ENCODE data around the gene FMOD. TPM values are rescaled to one million over a fixed set of nuclear protein-coding genes. Genes with fewer than 3 reads are reported as not detected.
"Not testable (repeated sequence)": the region's sequence is repeated elsewhere in the genome, so short reads cannot be mapped to it uniquely, and the experiment has no call there.

Gene FMOD
- total RNA-seq, 2 experiments from 2014 or later, result not detected

DNA sequence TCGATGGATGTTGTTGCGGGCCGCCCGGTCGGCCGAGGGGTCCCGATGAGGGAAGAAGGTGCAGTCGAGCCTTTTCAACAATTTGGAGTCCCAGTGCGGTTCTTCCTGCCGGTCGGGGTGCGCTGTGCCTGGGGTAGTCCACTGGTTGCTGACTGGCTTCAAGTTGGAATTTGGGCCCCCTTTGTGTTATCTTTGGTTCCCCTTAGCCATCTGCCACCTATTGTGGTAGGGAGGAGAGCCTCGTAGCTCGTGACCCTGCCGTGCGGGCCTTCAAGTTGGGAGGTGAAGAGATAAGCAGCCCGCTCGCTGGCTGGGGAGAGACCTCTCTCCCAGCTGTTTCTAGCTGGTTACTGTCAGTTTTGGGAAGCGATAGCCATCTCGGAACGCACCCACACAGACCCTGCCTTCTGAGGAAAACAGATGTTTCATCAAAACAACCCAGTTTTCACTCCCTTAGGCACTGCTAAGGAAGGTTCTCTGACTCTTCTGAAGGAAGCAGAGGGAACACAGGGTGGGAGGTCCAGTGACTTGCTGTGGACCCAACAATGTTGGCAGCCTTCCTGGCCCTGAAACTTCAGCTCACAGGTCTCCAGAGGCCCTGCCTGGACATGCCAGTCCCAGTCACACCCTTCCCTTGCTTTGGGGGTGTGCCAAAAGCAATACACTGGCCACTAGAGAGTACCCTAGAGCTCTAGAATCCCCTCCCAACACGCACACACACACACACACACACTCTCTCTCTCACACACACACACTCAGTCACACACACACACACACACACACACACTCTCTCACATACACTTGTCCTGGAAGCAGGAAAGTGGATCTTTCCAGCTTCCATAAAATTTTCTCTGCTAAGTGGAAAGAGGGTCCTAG, 44.6 kb downstream of the FMOD start:
- Mint-ChIP-seq H3K9me3 (no peaks in the 10 kb centered on the region), H3K4me1 (peaks cover 62% of the 10 kb centered on the region), H3K27me3 (no peaks in the 10 kb centered on the region), H3K27ac (peak overlapping the region; percentile 96), H3K36me3 (ENCODE audit: low read depth) (peaks cover 54% of the 10 kb centered on the region), H3K4me3 (peak overlapping the region; percentile 96)
- CTCF ChIA-PET, result interaction anchor here (0.6 to 9.7 kb wide), 13 partner anchors 11 to 956 kb away, joined by 3 to 144 read pairs (median 6); no protein-coding TSS in a partner anchor
- DNase-seq, result peak; percentile 51
- POLR2A ChIA-PET, result interaction anchor here (1.2 to 3.3 kb wide), 4 partner anchors 14 to 21 kb away, joined by 4 to 20 read pairs (median 8); no protein-coding TSS in a partner anchor

DNA sequence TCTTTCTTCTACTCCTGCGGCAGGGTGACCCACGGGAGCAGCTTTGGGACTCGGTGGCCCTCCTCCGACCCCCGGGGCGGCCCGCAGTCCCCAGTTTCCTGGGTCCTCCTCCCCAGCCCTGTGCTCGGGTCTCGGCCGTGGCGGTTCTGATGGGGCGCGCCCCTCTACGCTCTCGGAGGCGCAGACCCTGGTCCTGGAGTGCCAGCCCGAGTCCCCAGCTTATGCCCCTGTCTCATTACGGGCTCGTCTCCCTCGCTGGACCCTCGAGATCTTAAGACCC, 45.2 kb downstream of the FMOD start:
- H3K4me1 Mint-ChIP-seq, result peaks cover 59% of the 10 kb centered on the region

DNA sequence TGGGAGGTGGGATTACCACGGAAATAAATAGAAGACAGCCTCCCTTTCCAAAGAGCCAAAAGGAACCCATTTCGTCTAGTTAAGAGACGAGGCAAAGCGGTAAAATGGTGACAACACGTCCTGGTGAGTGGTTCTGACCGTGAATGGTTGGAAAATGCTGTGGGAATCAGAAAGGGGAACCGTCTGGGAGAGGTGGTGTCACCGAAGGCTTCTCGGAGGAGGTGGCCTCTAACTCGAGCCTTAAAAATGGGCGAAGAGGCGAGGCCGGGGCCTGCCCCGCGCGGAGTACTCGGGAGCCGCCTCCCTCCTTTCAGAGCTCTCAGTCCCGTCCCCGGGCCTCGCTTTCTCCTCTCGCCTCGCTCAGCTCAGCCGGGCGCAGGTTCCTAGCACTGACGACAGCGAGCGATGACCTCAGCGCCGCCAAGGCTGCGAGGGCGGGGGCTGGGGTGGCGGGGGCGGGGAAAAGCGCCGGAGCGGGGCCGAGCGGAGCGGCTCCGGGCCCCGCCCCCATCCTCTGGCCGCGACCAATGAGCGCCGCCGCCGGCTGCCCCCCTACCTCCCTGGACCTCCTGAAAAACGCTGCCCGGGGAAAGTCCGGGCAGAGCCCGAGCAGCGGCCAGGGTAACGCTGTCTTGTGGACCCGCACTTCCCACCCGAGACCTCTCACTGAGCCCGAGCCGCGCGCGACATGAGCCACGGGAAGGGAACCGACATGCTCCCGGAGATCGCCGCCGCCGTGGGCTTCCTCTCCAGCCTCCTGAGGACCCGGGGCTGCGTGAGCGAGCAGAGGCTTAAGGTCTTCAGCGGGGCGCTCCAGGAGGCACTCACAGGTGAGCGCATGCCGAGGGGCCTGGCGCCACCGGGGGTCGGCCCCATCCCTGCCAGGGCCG, 45.8 kb downstream of the FMOD start, which contains the start of gene BTG2:
Gene BTG2 (plus strand): TSS at position 601 of the 890 bp plus-strand sequence. CDS start 88 bp downstream, at position 689.
- Mint-ChIP-seq H3K27me3 (no peaks in the 10 kb centered on the region), H3K27ac (peak within 1 kb of the TSS; percentile 96), H3K36me3 (ENCODE audit: low read depth) (peaks cover 43% of the 10 kb centered on the region), H3K4me3 (peak within 1 kb of the TSS; percentile 96), H3K4me1 (peaks cover 57% of the 10 kb centered on the region), H3K9me3 (no peaks in the 10 kb centered on the region)
- ChIA-PET CTCF (interaction anchor here (1.0 to 9.7 kb wide), 8 partner anchors 11 to 36 kb away, joined by 3 to 144 read pairs (median 44); no protein-coding TSS in a partner anchor), POLR2A (interaction anchor here (0.9 to 3.3 kb wide), 2 partner anchors 14 to 16 kb away, joined by 3 to 20 read pairs; no protein-coding TSS in a partner anchor)
- peak; percentile 91 for DNase-seq

More for the DNA sequence above, 45.2 kb downstream of the FMOD start:
- peaks cover 48% of the 10 kb centered on the region for H3K36me3 Mint-ChIP-seq (ENCODE audit: low read depth)
- peak overlapping the region; percentile 96 for H3K27ac Mint-ChIP-seq
- CTCF ChIA-PET, result interaction anchor here (0.6 to 9.7 kb wide), 10 partner anchors 11 to 956 kb away, joined by 3 to 144 read pairs (median 25); no protein-coding TSS in a partner anchor
- H3K4me3 Mint-ChIP-seq, result peak overlapping the region; percentile 96
- H3K27me3 Mint-ChIP-seq, result no peaks in the 10 kb centered on the region
- DNase-seq, result no peak
- POLR2A ChIA-PET, result interaction anchor here (3.3 kb wide), 1 partner anchor 16 kb away, joined by 20 read pairs; no protein-coding TSS in a partner anchor
- H3K9me3 Mint-ChIP-seq, result no peaks in the 10 kb centered on the region

DNA sequence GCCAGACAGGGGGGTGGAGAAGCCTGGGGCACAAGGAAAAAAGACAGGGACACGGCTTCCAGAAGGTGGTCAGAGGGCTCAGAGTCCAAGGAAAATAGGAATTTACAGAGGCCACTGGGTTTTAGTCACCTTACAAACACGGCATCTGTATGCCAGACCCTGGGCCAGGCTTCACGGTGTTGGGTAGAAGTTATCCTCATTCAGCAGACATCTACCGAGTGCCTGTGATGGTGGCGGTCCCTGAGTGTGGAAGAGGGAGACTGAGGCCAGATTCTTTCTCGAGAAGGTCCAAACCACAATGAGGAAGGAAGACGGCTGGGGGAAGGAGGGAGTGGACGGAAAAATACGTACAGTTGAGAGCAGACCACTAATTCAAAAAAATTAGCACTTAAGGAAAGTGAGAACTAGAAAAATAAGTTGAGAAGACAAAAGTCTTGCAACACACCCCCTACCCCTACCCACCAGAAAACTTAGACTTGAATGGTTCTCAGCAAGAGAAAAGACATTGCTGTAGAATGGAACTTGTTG, 46.5 kb downstream of the FMOD start:
- Mint-ChIP-seq H3K27ac (peak overlapping the region; percentile 93), H3K36me3 (ENCODE audit: low read depth) (peaks cover 36% of the 10 kb centered on the region), H3K27me3 (no peaks in the 10 kb centered on the region), H3K4me1 (peaks cover 50% of the 10 kb centered on the region), H3K9me3 (no peaks in the 10 kb centered on the region), H3K4me3 (peak overlapping the region; percentile 96)
- DNase-seq, result no peak
- ChIA-PET POLR2A (interaction anchor here (0.9 to 3.3 kb wide), 2 partner anchors 13 to 15 kb away, joined by 3 to 20 read pairs; no protein-coding TSS in a partner anchor), CTCF (interaction anchor here (5.3 to 9.7 kb wide), 5 partner anchors 10 to 35 kb away, joined by 31 to 144 read pairs (median 58); no protein-coding TSS in a partner anchor)

DNA sequence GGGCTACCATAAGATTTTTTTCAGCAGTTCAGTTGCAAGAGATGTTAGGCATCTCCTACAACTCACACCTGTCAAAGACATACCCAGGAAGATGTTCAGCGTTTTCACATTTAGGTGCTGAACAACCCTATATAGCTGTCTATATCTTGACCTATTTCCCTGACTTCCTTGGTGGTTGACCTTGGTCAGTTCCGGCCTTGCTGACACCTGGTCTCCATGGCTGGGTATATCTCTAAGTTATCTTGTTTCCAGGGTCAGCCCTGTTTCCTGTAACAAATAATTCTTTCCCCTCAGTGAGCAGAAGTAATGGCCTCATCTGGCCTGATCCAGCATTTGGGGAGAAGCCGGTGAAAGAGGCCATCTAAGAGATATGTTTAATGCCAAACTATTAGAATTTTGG, 48.0 kb downstream of the FMOD start:
- Mint-ChIP-seq H3K27ac (peak overlapping the region; percentile 11), H3K4me3 (no peak overlapping the region), H3K27me3 (no peaks in the 10 kb centered on the region), H3K9me3 (no peaks in the 10 kb centered on the region), H3K36me3 (ENCODE audit: low read depth) (peaks cover 21% of the 10 kb centered on the region), H3K4me1 (peaks cover 43% of the 10 kb centered on the region)
- POLR2A ChIA-PET, result no interaction called here
- no peak for DNase-seq
- CTCF ChIA-PET, result no interaction called here

DNA sequence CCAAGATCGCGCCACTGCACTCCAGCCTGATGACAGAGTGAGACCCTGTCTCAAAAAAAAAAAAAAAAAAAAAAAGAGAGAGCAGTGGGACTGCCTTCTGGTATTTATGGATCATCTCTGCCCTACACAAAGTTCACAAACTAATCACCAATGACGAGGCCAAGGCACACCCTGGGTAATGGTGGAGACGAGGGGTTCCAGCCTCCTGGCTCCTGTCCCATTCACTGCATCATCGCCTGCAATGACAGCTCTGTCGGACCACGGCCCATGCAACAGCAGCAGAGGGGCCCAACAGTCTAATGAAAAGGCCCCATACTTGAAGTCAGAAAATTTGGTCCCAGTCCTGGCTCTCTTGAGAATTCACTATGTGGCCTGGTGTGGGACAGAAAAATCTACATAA, 48.5 kb downstream of the FMOD start:
- peaks cover 16% of the 10 kb centered on the region for H3K36me3 Mint-ChIP-seq (ENCODE audit: low read depth)
- ChIA-PET CTCF (no interaction called here), POLR2A (no interaction called here)
- no peak for DNase-seq
- H3K27ac Mint-ChIP-seq, result no peak overlapping the region
- H3K27me3 Mint-ChIP-seq, result no peaks in the 10 kb centered on the region
- no peaks in the 10 kb centered on the region for H3K9me3 Mint-ChIP-seq
- H3K4me1 Mint-ChIP-seq, result peaks cover 39% of the 10 kb centered on the region
- no peak overlapping the region for H3K4me3 Mint-ChIP-seq

DNA sequence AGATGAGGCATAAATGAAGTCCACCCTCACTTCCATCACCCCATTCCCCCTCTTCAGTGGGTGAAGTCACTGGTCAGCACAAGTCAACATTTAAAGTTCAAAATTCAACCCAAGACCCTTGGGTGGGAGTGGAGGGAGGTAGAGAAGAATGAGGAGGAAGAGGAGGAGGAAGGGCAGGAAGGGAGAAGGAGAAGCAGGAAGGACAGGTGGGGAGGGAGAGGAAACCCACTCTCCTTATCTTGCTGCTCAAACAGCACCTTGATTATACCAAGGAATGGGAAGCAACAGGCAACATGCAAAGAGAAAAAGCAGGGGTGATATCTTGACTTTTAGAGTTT, 49.6 kb downstream of the FMOD start:
- Mint-ChIP-seq H3K4me1 (peaks cover 38% of the 10 kb centered on the region), H3K9me3 (no peaks in the 10 kb centered on the region), H3K36me3 (ENCODE audit: low read depth) (peaks cover 5% of the 10 kb centered on the region), H3K4me3 (no peak overlapping the region), H3K27me3 (no peaks in the 10 kb centered on the region), H3K27ac (no peak overlapping the region)
- DNase-seq, result no peak
- CTCF ChIA-PET, result interaction anchor here (0.7 kb wide), 1 partner anchor 496 kb away, joined by 3 read pairs; no protein-coding TSS in a partner anchor
- POLR2A ChIA-PET, result no interaction called here

DNA sequence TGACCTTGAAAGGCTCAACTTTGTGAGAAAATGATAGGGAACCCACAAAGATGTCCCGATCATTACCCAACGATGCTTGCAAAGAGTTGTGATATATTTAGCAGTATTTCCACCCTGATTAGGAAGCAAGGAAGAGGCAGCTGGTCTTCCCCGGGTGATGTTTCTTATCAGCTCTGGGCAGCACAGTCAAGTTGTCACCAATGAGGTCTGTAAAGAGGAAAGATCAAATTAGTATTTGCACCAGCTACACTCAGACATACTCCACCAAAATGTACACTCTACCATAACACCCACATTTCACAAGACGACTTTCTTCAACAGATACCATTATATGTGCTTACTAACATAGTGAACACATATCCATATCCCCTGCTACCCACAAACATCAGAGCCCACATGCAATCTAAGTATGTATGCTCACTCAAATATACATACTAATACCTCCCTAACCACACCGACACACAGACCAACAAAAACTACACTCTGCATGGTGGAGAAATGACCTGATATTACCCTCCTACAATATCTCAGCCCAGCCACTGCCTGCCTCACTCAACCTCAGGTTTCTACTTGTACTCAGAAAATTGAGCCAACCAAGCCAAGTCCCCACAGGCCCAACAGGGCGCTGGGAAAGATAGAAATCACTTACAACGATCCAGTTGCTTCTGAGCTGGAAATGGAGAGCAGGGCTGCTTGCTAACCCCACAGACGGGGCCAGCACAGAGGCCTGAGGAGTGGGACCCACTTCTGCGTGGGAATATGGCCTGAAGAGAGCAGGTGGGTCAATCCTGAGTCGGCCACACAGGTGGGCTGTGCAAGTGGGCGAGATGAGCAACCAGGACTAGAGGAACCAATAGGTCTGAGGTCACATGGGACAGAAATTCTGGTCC, 50.2 kb downstream of the FMOD start:
- POLR2A ChIA-PET, result interaction anchor here (0.6 kb wide), 1 partner anchor 23 kb away, joined by 3 read pairs; no protein-coding TSS in a partner anchor
- Mint-ChIP-seq H3K27me3 (no peaks in the 10 kb centered on the region), H3K4me1 (peaks cover 40% of the 10 kb centered on the region), H3K9me3 (no peaks in the 10 kb centered on the region), H3K4me3 (no peak overlapping the region), H3K36me3 (ENCODE audit: low read depth) (no peaks in the 10 kb centered on the region), H3K27ac (peak overlapping the region; percentile 11)
- DNase-seq, result no peak
- CTCF ChIA-PET, result interaction anchor here (0.8 to 2.5 kb wide), 6 partner anchors 10 to 39 kb away, joined by 3 to 23 read pairs (median 7); no protein-coding TSS in a partner anchor

DNA sequence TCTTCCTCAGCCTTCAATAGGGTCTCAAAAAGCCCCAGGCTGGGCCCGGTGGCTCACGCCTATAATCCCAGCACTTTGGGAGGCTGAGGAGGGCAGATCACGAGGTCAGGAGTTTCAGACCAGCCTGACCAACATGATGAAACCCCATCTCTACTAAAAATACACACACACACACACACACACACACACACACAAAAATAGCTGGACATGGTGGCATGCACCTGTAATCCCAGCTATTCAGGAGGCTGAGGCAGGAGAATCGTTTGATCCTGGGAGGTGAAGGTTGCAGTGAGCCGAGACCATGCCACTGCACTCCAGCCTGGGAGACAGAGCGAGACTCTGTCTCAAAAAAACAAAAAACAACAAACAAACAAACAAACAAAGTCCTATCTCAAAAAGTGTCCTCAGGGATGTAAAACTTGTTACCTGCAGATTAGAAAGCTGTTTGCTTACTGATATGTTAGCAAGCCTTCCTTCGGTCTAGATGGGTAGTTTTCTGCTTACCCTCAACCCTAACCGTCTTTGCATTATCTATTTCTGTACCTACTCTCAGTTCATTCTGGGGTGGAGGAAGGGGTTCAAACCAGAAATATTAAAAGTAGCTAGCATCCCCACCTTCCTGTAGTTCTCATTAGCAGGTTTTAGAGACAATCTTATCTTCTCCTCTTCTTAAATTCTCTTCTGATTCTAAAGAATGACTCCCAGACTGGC, 51.0 kb downstream of the FMOD start:
- not testable (repeated sequence) for H3K36me3 Mint-ChIP-seq (ENCODE audit: low read depth); H3K27ac Mint-ChIP-seq; H3K4me3 Mint-ChIP-seq; H3K27me3 Mint-ChIP-seq; H3K9me3 Mint-ChIP-seq; DNase-seq
- CTCF ChIA-PET, result interaction anchor here (0.8 to 2.5 kb wide), 8 partner anchors 10 to 40 kb away, joined by 3 to 23 read pairs (median 4); no protein-coding TSS in a partner anchor
- peaks cover 45% of the 10 kb centered on the region for H3K4me1 Mint-ChIP-seq
- POLR2A ChIA-PET, result interaction anchor here (0.6 to 1.3 kb wide), 2 partner anchors 9 to 23 kb away, joined by 3 to 6 read pairs; no protein-coding TSS in a partner anchor

DNA sequence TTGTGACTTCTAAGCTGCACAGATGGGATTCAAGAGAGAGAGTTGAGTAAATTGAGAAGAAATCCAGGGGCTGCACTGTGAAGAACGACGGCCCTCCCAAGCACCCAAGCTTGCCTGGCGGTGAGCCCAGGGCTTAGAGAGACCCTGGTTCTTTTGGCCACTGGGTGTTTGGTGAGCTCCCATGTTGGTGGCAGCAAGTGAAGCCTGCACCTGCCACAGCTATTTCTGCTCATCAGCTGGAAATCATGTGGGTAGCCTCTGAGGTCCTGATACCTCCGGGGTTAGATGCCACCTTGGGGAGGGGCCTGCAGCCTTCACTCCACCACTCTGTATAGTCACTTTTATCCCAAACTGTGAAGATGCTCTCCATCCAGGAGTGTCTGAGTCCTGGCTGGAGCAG, 51.8 kb downstream of the FMOD start:
- DNase-seq, result no peak
- no peaks in the 10 kb centered on the region for H3K27me3 Mint-ChIP-seq
- peaks cover 42% of the 10 kb centered on the region for H3K4me1 Mint-ChIP-seq
- H3K27ac Mint-ChIP-seq, result no peak overlapping the region
- POLR2A ChIA-PET, result interaction anchor here (1.3 kb wide), 1 partner anchor 8 kb away, joined by 6 read pairs; no protein-coding TSS in a partner anchor
- no peak overlapping the region for H3K4me3 Mint-ChIP-seq
- H3K9me3 Mint-ChIP-seq, result no peaks in the 10 kb centered on the region
- no peaks in the 10 kb centered on the region for H3K36me3 Mint-ChIP-seq (ENCODE audit: low read depth)
- CTCF ChIA-PET, result interaction anchor here (0.9 to 2.5 kb wide), 6 partner anchors 10 to 40 kb away, joined by 4 to 23 read pairs (median 8); no protein-coding TSS in a partner anchor

Measured in activated CD4-positive, alpha-beta T cell treated with anti-CD3 and anti-CD28 coated beads, Interleukin-2, amount 10 ng/mL, durations not matched to agents 7 days and 5 days (primary cell).